SU-DHL-6 (cell line): ENCODE measurements around the gene FGD5.

Experiments
- H2AFZ ChIP-seq: fragments of 200-600 bp; sonication (generic); 2 replicates; pipeline ENCODE4 v1.6.1; 2014; ENCODE audit warnings: low read depth, mild to moderate bottlenecking, moderate library complexity, mixed read lengths, antibody characterized with exemption, low read length; ENCODE audit not compliant: severe bottlenecking
- H3F3A ChIP-seq: fragments of 200-600 bp; shearing (Covaris generic); 2 replicates; pipeline ENCODE4 v1.6.0; 2016; ENCODE audit warnings: antibody characterized with exemption, mild to moderate bottlenecking; ENCODE audit not compliant: insufficient read depth
- H3K27ac ChIP-seq: fragments of 200-600 bp; sonication (generic); 2 replicates; pipeline ENCODE4 v1.5.1; 2016; ENCODE audit warnings: low read depth, mild to moderate bottlenecking, low read length, moderate library complexity, mixed read lengths
- H3K27me3 ChIP-seq: fragments of 200-600 bp; sonication (generic), shearing (Covaris generic); 2 replicates; pipeline ENCODE4 v1.6.0; 2014; ENCODE audit warnings: mild to moderate bottlenecking, low read length
- H3K36me3 ChIP-seq: fragments of 200-600 bp; sonication (generic); 2 replicates; pipeline ENCODE4 v1.6.1; 2014; ENCODE audit warnings: mild to moderate bottlenecking, low read length, mixed read lengths
- H3K4me2 ChIP-seq: fragments of 300-600, 200-600 bp; shearing (Covaris generic), sonication (generic); 2 replicates; pipeline ENCODE4 v1.6.0; 2014; ENCODE audit warnings: low read length, low read depth, mild to moderate bottlenecking; ENCODE audit not compliant: poor library complexity, severe bottlenecking
- H3K4me3 ChIP-seq: fragments of 200-600 bp; sonication (generic); 2 replicates; pipeline ENCODE4 v1.5.1; 2014; ENCODE audit warnings: antibody characterized with exemption, low read length, mild to moderate bottlenecking, mixed read lengths; ENCODE audit not compliant: insufficient read depth, poor library complexity, severe bottlenecking
- H3K79me2 ChIP-seq: fragments of 200-600 bp; sonication (generic); 2 replicates; pipeline ENCODE4 v1.6.1; 2014; ENCODE audit warnings: mild to moderate bottlenecking, low read length, moderate library complexity; ENCODE audit not compliant: insufficient read depth
- H3K9ac ChIP-seq: fragments of 200-600 bp; sonication (generic); 2 replicates; pipeline ENCODE4 v1.7.0; 2014; ENCODE audit warnings: mild to moderate bottlenecking, low read length
- H3K9me2 ChIP-seq: fragments of 200-600 bp; sonication (generic); replicated peaks from 2 replicates; pipeline ENCODE4 v1.6.1; 2014; ENCODE audit warnings: low read length; ENCODE audit not compliant: insufficient read depth
- H3K9me3 ChIP-seq: fragments of 200-600 bp; sonication (generic); 2 replicates; pipeline ENCODE4 v1.6.1; 2014; ENCODE audit warnings: low read length, mixed read lengths; ENCODE audit not compliant: insufficient read depth
- H4K20me1 ChIP-seq: fragments of 200-600 bp; sonication (generic); 2 replicates; pipeline ENCODE4 v1.6.1; 2014; ENCODE audit warnings: low read depth, mild to moderate bottlenecking, antibody characterized with exemption, low read length, moderate library complexity, mixed read lengths
- CTCF ChIP-seq: fragments of 200-600 bp; sonication (generic); IDR thresholded peaks from one replicate; pipeline ENCODE4 v1.5.1; 2017; ENCODE audit warnings: antibody characterized with exemption, mild to moderate bottlenecking, low read length, moderate library complexity; ENCODE audit not compliant: insufficient read depth, poor library complexity, severe bottlenecking
- EZH2phosphoT487 ChIP-seq: fragments of 200-600 bp; sonication (generic), shearing (Covaris generic); conservative IDR thresholded peaks from 2 replicates; pipeline ENCODE4 v1.6.1; 2018; ENCODE audit warnings: mild to moderate bottlenecking, antibody characterized with exemption, low read length, moderate library complexity, mixed read lengths

Gene FGD5

GRCh38 chr3:14871456-14872200, 52.9 kb downstream of the FGD5 start:
- Histone ChIP-seq H3K27ac (no peak overlapping the region), H3K9me3 (no peaks in the 10 kb centered on the region), H3K4me2 (no peak overlapping the region), H2AFZ (no peak overlapping the region), H3K9ac (no peak overlapping the region), H3K4me3 (no peak overlapping the region), H4K20me1 (no peaks in the 10 kb centered on the region), H3K79me2 (no peaks in the 10 kb centered on the region), H3K9me2 (no peaks in the 10 kb centered on the region), H3K36me3 (no peaks in the 10 kb centered on the region), H3F3A (no peaks in the 10 kb centered on the region), H3K27me3 (no peaks in the 10 kb centered on the region)
- TF ChIP-seq CTCF = no peak
- no peak for TF ChIP-seq EZH2phosphoT487

GRCh38 chr3:14872706-14873105, 53.9 kb downstream of the FGD5 start:
- TF ChIP-seq CTCF (no peak), EZH2phosphoT487 (no peak)
- Histone ChIP-seq H3F3A (no peaks in the 10 kb centered on the region), H2AFZ (no peak overlapping the region), H3K79me2 (no peaks in the 10 kb centered on the region), H4K20me1 (no peaks in the 10 kb centered on the region), H3K36me3 (no peaks in the 10 kb centered on the region), H3K9me3 (no peaks in the 10 kb centered on the region), H3K9me2 (no peaks in the 10 kb centered on the region), H3K9ac (no peak overlapping the region), H3K4me2 (no peak overlapping the region), H3K27me3 (no peaks in the 10 kb centered on the region), H3K27ac (no peak overlapping the region), H3K4me3 (no peak overlapping the region)

GRCh38 chr3:14874784-14875183, 56.0 kb downstream of the FGD5 start:
- Histone ChIP-seq H4K20me1 (no peaks in the 10 kb centered on the region), H3K9ac (no peak overlapping the region), H3K9me2 (no peaks in the 10 kb centered on the region), H3K4me2 (no peak overlapping the region), H3K4me3 (no peak overlapping the region), H3F3A (no peaks in the 10 kb centered on the region), H3K9me3 (no peaks in the 10 kb centered on the region), H3K27ac (no peak overlapping the region), H3K27me3 (no peaks in the 10 kb centered on the region), H3K79me2 (no peaks in the 10 kb centered on the region), H2AFZ (no peak overlapping the region), H3K36me3 (no peaks in the 10 kb centered on the region)
- TF ChIP-seq EZH2phosphoT487 = no peak
- TF ChIP-seq CTCF = no peak
